ENCODE results near the gene ZFC3H1.

- TF ChIP-seq, protein P1, sequence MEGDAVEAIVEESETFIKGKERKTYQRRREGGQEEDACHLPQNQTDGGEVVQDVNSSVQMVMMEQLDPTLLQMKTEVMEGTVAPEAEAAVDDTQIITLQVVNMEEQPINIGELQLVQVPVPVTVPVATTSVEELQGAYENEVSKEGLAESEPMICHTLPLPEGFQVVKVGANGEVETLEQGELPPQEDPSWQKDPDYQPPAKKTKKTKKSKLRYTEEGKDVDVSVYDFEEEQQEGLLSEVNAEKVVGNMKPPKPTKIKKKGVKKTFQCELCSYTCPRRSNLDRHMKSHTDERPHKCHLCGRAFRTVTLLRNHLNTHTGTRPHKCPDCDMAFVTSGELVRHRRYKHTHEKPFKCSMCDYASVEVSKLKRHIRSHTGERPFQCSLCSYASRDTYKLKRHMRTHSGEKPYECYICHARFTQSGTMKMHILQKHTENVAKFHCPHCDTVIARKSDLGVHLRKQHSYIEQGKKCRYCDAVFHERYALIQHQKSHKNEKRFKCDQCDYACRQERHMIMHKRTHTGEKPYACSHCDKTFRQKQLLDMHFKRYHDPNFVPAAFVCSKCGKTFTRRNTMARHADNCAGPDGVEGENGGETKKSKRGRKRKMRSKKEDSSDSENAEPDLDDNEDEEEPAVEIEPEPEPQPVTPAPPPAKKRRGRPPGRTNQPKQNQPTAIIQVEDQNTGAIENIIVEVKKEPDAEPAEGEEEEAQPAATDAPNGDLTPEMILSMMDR (IDR thresholded peaks at IDR 0.05; ENCODE audit: low read depth, low read length, poor library complexity, severe bottlenecking): no peak
- no peak for TF ChIP-seq EZH2phosphoT487 (IDR thresholded peaks at IDR 0.05; ENCODE audit: borderline replicate concordance, low read length)
Measured at GRCh38 chr12:71683633-71684032, 20.0 kb upstream of the ZFC3H1 start.
